GM12878 (cell line): ENCODE data around the gene CMTM2. TPM values are rescaled to one million over a fixed set of nuclear protein-coding genes. Genes with fewer than 3 reads are reported as not detected.

Experiments
- ATAC-seq: fragments of 200-7000 bp; cut with Tn5 transposase; 3 replicates; pipeline ENCODE4 v1.9.1; 2020; ENCODE audit warnings: mild to moderate bottlenecking, moderate library complexity
- BruUV-seq: library from RNA; stranded (reverse); fragments of 400-500 nt; replicated peaks from 2 replicates; lab custom pipeline; 2021; lab: Mats Ljungman, UMichigan
- CTCF ChIA-PET: fragments of 300-600 bp; sonication (Branson Sonifier 250); formaldehyde crosslinking; extraction: SDS; loops from one replicate; lab custom pipeline; 2021; ENCODE audit warnings: inconsistent platforms; lab: Yijun Ruan, JAX
- POLR2A ChIA-PET: fragments of 350-600 bp; formaldehyde crosslinking; extraction: SDS; loops from one replicate; lab custom pipeline; 2021; ENCODE audit warnings: inconsistent platforms; lab: Charles Lee
- RAD21 ChIA-PET: fragments of 300-600 bp; sonication (Branson Sonifier 250); formaldehyde crosslinking; loops from one replicate; lab custom pipeline; 2023; ENCODE audit warnings: antibody characterized with exemption; ENCODE audit not compliant: unreplicated experiment; lab: Charles Lee
- SMC1A ChIA-PET: fragments of 300-600 bp; sonication (Branson Sonifier 250); formaldehyde crosslinking; loops from one replicate; lab custom pipeline; 2023; ENCODE audit not compliant: unreplicated experiment, uncharacterized antibody; lab: Charles Lee
- DNase-seq: peaks from one replicate; pipeline ENCODE4 v3.0.0-alpha.2; 2011; ENCODE audit warnings: low read depth, low spot score
- FAIRE-seq: peaks from 3 replicates; lab custom pipeline; 2011; peaks lifted over from hg19 to GRCh38; lab: Jason Lieb, UNC
- H2AFZ ChIP-seq: 2 replicates; pipeline ENCODE4 v1.6.0; 2011; ENCODE audit warnings: low read depth, low read length, control low read depth; ENCODE audit not compliant: control insufficient read depth
- H3K27ac ChIP-seq: 2 replicates; pipeline ENCODE4 v1.5.1; 2011; ENCODE audit warnings: control low read depth; ENCODE audit not compliant: control insufficient read depth, insufficient read depth
- H3K27me3 ChIP-seq, 2 experiments: replicated peaks in 1 of 2; 2 replicates each; pipeline versions ENCODE4 v1.6.0 to v1.6.1; 2011; ENCODE audit warnings: low read length in 1 of 2; ENCODE audit not compliant: control insufficient read depth in 2 of 2, insufficient read depth in 2 of 2
- H3K36me3 ChIP-seq, 2 experiments: 2 replicates each; pipeline ENCODE4 v1.5.1; 2011; ENCODE audit warnings: low read length in 1 of 2; ENCODE audit not compliant: control insufficient read depth in 2 of 2, insufficient read depth in 2 of 2
- H3K4me1 ChIP-seq: 2 replicates; pipeline ENCODE4 v1.6.1; 2011; ENCODE audit warnings: mild to moderate bottlenecking, low read length, moderate library complexity, mixed read lengths; ENCODE audit not compliant: control insufficient read depth, insufficient read depth
- H3K4me2 ChIP-seq: 2 replicates; pipeline ENCODE4 v1.6.0; 2011; ENCODE audit warnings: control low read depth; ENCODE audit not compliant: control insufficient read depth, insufficient read depth
- H3K4me3 ChIP-seq: fragments of 200-600 bp; sonication (generic); 2 replicates; pipeline ENCODE4 v1.5.1; 2016
- H3K79me2 ChIP-seq: 2 replicates; pipeline ENCODE4 v1.6.0; 2011; ENCODE audit warnings: low read length; ENCODE audit not compliant: control insufficient read depth, insufficient read depth
- H3K9ac ChIP-seq: 2 replicates; pipeline ENCODE4 v1.8.0; 2011; ENCODE audit warnings: low read length, control low read depth, mixed read lengths; ENCODE audit not compliant: control insufficient read depth, insufficient read depth
- H3K9me3 ChIP-seq: replicated peaks from 3 replicates; pipeline ENCODE4 v1.5.1; 2011; ENCODE audit warnings: mild to moderate bottlenecking, low read length; ENCODE audit not compliant: control insufficient read depth, insufficient read depth
- H4K20me1 ChIP-seq: 2 replicates; pipeline ENCODE4 v1.6.0; 2011; ENCODE audit not compliant: control insufficient read depth, insufficient read depth
- BHLHE40 ChIP-seq, 2 experiments: fragments of 450-650 bp in 1 of 2; IDR thresholded peaks; 2 replicates each; pipeline ENCODE4 v1.6.1; 2011 to 2017; ENCODE audit warnings: low read depth in 2 of 2, borderline replicate concordance in 1 of 2, improper control_type of control experiment in 1 of 2, low read length in 1 of 2, mild to moderate bottlenecking in 1 of 2
- IRF3 ChIP-seq: fragments of 450-650 bp; IDR thresholded peaks from 2 replicates; pipeline ENCODE4 v1.6.1; 2014; ENCODE audit warnings: mild to moderate bottlenecking
- KLF5 ChIP-seq: fragments of 450-650 bp; IDR thresholded peaks from 2 replicates; pipeline ENCODE4 v1.6.1; 2014; ENCODE audit warnings: mild to moderate bottlenecking; ENCODE audit not compliant: partially characterized antibody
- NFYB ChIP-seq: IDR thresholded peaks from 2 replicates; pipeline ENCODE4 v1.6.1; 2011; ENCODE audit warnings: low read depth, mild to moderate bottlenecking, low read length, improper control_type of control experiment, moderate library complexity; ENCODE audit not compliant: insufficient read depth
- PAX8 ChIP-seq: fragments of 450-650 bp; IDR thresholded peaks from 2 replicates; pipeline ENCODE4 v1.6.1; 2017; ENCODE audit warnings: mild to moderate bottlenecking, moderate library complexity
- PKNOX1 ChIP-seq: fragments of 450-650 bp; IDR thresholded peaks from 2 replicates; pipeline ENCODE4 v1.6.1; 2016; ENCODE audit warnings: mild to moderate bottlenecking
- PML ChIP-seq: IDR thresholded peaks from 2 replicates; pipeline ENCODE4 v1.6.1; 2012; ENCODE audit warnings: low read length, inconsistent platforms
- RUNX3 ChIP-seq: IDR thresholded peaks from 2 replicates; pipeline ENCODE4 v1.6.1; 2012; ENCODE audit warnings: low read length, inconsistent platforms
- SIX5 ChIP-seq: IDR thresholded peaks from 2 replicates; pipeline ENCODE4 v1.6.1; 2011; ENCODE audit warnings: mild to moderate bottlenecking, low read depth, low read length, moderate library complexity; ENCODE audit not compliant: severe bottlenecking
- SREBF1 ChIP-seq: IDR thresholded peaks from 2 replicates; pipeline ENCODE4 v1.6.1; 2012; ENCODE audit warnings: mild to moderate bottlenecking, low read length
- ZBTB40 ChIP-seq: fragments of 450-650 bp; IDR thresholded peaks from 2 replicates; pipeline ENCODE4 v1.6.1; 2016; ENCODE audit warnings: mild to moderate bottlenecking, moderate library complexity, borderline replicate concordance
- ZNF384 ChIP-seq: IDR thresholded peaks from 2 replicates; pipeline ENCODE4 v1.6.1; 2012; ENCODE audit warnings: low read depth, mild to moderate bottlenecking, low read length, improper control_type of control experiment, borderline replicate concordance
- ZSCAN29 ChIP-seq: fragments of 450-650 bp; IDR thresholded peaks from 2 replicates; pipeline ENCODE4 v1.6.1; 2017; ENCODE audit warnings: mild to moderate bottlenecking, moderate library complexity
- WGBS: methylation state at CpG from one replicate; pipeline ENCODE4 v1.1.6; 2016; ENCODE audit warnings: low lambda C conversion rate; ENCODE audit not compliant: insufficient replicate concordance, insufficient coverage; ENCODE audit errors: missing lambda C conversion rate; 5-methylcytosine and 5-hydroxymethylcytosine counted together
- in situ Hi-C: fragments of 300-500 bp; cut with MboI; formaldehyde crosslinking; loops from 9 replicates; pipeline ENCODE4 v1.14.3; 2018; ENCODE audit warnings: mixed read lengths
- intact Hi-C: fragments of 100-400 bp; cut with micrococcal nuclease; formaldehyde crosslinking; loops from one replicate; pipeline ENCODE4 v1.14.2; 2022; ENCODE audit not compliant: unreplicated experiment
- polyA plus RNA-seq, 11 experiments: library from polyadenylated mRNA; depleted of rRNA in 4 of 11; unstranded in 6 of 11; stranded (reverse) in 5 of 11; fragments of >200 nt; fragmentation: Nextera tagmentation in 4 of 11; fragmentation: Illumina TruSeq in 1 of 11; extraction: Ambion mirVana in 4 of 11; extraction: Trizol in 1 of 11; gene quantifications; 1 replicate in 1 of 11; 2 replicates in 10 of 11; pipeline versions ENCODE4 v1.2.1 to v1.2.3, GENCODE V29; 2011 to 2016; ENCODE audit warnings: inconsistent platforms in 2 of 11, missing spikeins in 2 of 11, low read depth in 1 of 11
- total RNA-seq, 4 experiments: library from RNA; depleted of rRNA in 3 of 4; stranded (reverse); fragments of >200 nt in 3 of 4; fragmentation: Illumina TruSeq in 1 of 4; extraction: Trizol in 1 of 4; gene quantifications; 2 replicates each; pipeline versions ENCODE4 v1.2.1 to v1.2.3, GENCODE V29; 2013 to 2021
- TF ChIP-seq, protein P1 (sequence below): IDR thresholded peaks from 2 replicates; pipeline ENCODE4 v1.6.1; 2012; ENCODE audit warnings: mild to moderate bottlenecking, low read depth, low read length

The CMTM2 gene
- total and polyA plus RNA-seq, 10 of the 15 experiments (the other 5 are each of a cell fraction or from before 2014, with no cell fraction given), result 0.26 to 0.34 TPM; not detected in 8

DNA sequence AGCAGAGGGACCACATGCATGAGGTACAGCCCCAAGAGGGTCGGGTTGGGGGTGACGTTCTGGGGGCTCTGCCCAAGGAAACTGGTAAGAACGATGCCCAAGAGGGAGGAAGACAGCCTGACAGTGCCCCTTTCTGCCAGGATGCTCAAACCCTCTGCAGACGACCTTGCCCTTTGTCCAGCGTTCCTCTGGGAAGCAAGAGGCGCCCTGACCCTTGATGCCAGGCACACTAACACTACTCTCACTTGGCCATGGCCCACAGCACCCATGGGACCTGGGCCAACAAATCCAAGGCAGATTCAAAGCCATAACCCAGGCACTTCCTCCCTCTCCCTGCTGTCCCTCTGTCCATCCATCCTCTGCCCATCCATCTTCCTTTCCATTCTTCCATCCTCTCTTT lies 49.8 kb upstream of the CMTM2 start:
- ChIA-PET RAD21 (no interaction called here), POLR2A (no interaction called here), SMC1A (no interaction called here), CTCF (interaction anchor here (0.8 to 1.2 kb wide), 2 partner anchors 15 to 19 kb away, joined by 4 to 6 read pairs; no protein-coding TSS in a partner anchor)
- Histone ChIP-seq H3K9ac (no peak overlapping the region), H3K79me2 (no peaks in the 10 kb centered on the region), H4K20me1 (no peaks in the 10 kb centered on the region), H3K27ac (no peak overlapping the region), H3K27me3 (no peaks in the 10 kb centered on the region), H3K4me3 (no peak overlapping the region), H3K4me1 (peaks cover 11% of the 10 kb centered on the region), H3K9me3 (no peaks in the 10 kb centered on the region), H2AFZ (no peak overlapping the region), H3K4me2 (no peak overlapping the region), H3K36me3 (peaks cover 0 to 5% of the 10 kb centered on the region in 2 experiments; a peak in 1 of 4 replicates)
- no TSS peak for BruUV-seq
- intact Hi-C loops (no loop called here), in situ Hi-C loops (loop anchor here (25.0 kb wide), 1 partner anchor 508 kb away; the partner anchor contains the start of gene CBFB)
- DNase-seq (no peak), ATAC-seq (no peak), FAIRE-seq (no peak)
- 5% methylated on average over 6 of the region's 6 CpGs for WGBS
- TF ChIP-seq RUNX3 (no peak), SREBF1 (no peak), PML (no peak), PAX8 (no peak), BHLHE40 (IDR thresholded peaks at IDR 0.05; ENCODE audit: borderline replicate concordance in 1 of 2, low read depth in 2 of 2, low read length in 1 of 2) (no peak), IRF3 (no peak), ZNF384 (no peak), KLF5 (no peak), SIX5 (no peak), ZBTB40 (no peak), NFYB (no peak), PKNOX1 (no peak), ZSCAN29 (no peak)
- TF ChIP-seq, protein P1, sequence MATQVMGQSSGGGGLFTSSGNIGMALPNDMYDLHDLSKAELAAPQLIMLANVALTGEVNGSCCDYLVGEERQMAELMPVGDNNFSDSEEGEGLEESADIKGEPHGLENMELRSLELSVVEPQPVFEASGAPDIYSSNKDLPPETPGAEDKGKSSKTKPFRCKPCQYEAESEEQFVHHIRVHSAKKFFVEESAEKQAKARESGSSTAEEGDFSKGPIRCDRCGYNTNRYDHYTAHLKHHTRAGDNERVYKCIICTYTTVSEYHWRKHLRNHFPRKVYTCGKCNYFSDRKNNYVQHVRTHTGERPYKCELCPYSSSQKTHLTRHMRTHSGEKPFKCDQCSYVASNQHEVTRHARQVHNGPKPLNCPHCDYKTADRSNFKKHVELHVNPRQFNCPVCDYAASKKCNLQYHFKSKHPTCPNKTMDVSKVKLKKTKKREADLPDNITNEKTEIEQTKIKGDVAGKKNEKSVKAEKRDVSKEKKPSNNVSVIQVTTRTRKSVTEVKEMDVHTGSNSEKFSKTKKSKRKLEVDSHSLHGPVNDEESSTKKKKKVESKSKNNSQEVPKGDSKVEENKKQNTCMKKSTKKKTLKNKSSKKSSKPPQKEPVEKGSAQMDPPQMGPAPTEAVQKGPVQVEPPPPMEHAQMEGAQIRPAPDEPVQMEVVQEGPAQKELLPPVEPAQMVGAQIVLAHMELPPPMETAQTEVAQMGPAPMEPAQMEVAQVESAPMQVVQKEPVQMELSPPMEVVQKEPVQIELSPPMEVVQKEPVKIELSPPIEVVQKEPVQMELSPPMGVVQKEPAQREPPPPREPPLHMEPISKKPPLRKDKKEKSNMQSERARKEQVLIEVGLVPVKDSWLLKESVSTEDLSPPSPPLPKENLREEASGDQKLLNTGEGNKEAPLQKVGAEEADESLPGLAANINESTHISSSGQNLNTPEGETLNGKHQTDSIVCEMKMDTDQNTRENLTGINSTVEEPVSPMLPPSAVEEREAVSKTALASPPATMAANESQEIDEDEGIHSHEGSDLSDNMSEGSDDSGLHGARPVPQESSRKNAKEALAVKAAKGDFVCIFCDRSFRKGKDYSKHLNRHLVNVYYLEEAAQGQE, result no peak
